H1 (cell line): Measurements from ENCODE around the gene PITX1.

Experiments
- EP300 ChIP-seq, 2 experiments: IDR thresholded peaks; 1 replicate in 1 of 2; 2 replicates in 1 of 2; pipeline ENCODE4 v1.6.1; 2011 to 2012; ENCODE audit warnings: low read depth in 2 of 2, low read length in 2 of 2, mild to moderate bottlenecking in 2 of 2, borderline replicate concordance in 1 of 2, inconsistent platforms in 1 of 2, moderate library complexity in 1 of 2
- POLR2A ChIP-seq, 2 experiments: IDR thresholded peaks; 1 replicate in 1 of 2; 2 replicates in 1 of 2; pipeline ENCODE4 v1.6.1; 2011; ENCODE audit warnings: low read depth in 2 of 2, low read length in 2 of 2, mild to moderate bottlenecking in 2 of 2; ENCODE audit errors: control extremely low read depth in 1 of 2
- SIN3A ChIP-seq, 2 experiments: IDR thresholded peaks in 1 of 2; conservative IDR thresholded peaks in 1 of 2; 2 replicates each; pipeline ENCODE4 v1.6.1; 2011 to 2012; ENCODE audit warnings: low read length in 2 of 2, improper control_type of control experiment in 1 of 2, low read depth in 1 of 2, mild to moderate bottlenecking in 1 of 2
- TAF1 ChIP-seq: IDR thresholded peaks from 2 replicates; pipeline ENCODE4 v1.6.1; 2011; ENCODE audit warnings: mild to moderate bottlenecking, low read depth, low read length

- TF ChIP-seq POLR2A (IDR thresholded peaks at IDR 0.05; ENCODE audit: control extremely low read depth in 1 of 2, low read depth in 2 of 2, low read length in 2 of 2) (no peak), TAF1 (no peak), SIN3A (conservative IDR thresholded peaks at IDR 0.05 in 1 of 2, IDR thresholded peaks at IDR 0.05 in 1 of 2; ENCODE audit: low read depth in 1 of 2, low read length in 2 of 2) (no peak), EP300 (IDR thresholded peaks at IDR 0.05; ENCODE audit: borderline replicate concordance in 1 of 2, low read depth in 2 of 2, low read length in 2 of 2) (no peak)
These were observed 38.1 kb downstream of the PITX1 start for GRCh38 chr5:134995850-134996402.
